ENCODE measurements around the gene SLC24A3.

The SLC24A3 gene

GRCh38 chr20:19244291-19244690 is 31.8 kb downstream of the SLC24A3 start:
- DNase-seq, result no peak

GRCh38 chr20:19249106-19249879 is 36.9 kb downstream of the SLC24A3 start:
- no peak for DNase-seq

DNA sequence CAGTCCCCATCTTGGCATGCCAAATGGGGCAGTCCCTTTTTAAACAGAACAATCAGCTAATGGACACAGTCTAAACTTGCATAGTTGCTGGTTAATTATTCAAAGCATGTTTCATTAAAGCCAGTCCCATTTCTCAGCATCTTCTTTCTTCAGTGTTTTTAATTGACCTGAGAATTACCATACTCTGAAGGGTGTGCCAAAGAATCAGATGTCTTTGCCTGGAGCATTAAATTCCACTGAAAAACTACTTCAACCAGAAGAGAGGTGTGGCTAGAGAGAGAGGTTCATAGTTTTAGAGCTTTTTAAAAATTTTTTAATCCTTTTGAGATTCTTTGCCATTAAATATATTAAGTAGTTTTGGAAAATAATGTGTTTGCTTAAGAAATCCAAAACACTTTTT is 37.9 kb downstream of the SLC24A3 start:
- no peak for DNase-seq

DNA sequence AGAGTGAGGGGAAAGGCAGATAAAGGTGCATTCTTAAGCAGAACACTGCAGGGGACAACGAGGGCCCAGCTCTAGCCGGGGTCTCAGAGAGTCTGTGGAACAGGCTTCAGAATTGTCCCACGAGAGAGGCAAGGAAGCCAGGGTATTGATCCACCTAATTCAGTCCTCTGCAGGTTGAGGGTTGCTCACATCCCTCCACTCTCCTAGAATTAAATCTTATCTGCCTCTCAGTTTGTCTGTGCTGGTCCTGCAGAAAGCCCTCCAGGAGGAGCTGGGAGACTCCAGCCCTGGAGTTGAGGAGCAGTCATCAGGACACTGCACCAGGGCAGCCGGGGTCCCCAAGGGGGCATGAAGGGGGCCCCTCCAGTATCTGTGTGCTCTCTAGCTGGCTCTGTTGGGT is 39.1 kb downstream of the SLC24A3 start:
- no peak for DNase-seq

- no peak for DNase-seq
Observed at GRCh38 chr20:19251958-19252357, 39.5 kb downstream of the SLC24A3 start.

DNA sequence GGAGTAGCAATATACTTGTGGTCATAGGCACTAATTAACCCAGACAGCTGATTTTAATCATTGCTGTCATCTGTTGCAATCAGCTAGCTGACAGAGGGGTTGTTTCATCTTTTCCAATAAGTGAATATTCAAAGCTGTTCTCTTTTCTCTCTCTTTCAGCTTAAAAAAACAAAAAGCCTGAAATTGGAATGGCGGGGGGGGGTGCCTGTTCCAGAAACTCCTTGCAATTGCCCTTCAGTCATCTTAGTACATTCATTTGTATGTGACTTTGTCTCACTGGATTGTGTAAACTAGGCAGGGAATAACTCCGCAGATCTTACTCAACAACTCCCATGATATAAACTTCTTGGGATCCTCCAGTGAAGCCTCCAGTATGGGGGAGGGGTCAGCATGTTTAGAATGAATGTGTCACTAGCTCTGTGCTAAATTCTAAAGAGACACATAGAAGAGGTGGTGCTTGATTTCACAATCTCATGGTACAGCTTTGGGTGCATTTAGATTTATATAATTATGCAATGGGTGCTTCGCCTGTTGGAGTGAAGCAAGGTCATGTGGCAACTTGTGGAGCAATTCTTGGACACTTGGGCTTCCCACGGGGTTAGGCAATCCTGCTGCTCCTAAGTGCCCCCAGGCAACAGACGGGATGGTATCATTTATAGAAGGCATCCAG is 40.1 kb downstream of the SLC24A3 start:
- no peak for DNase-seq

GRCh38 chr20:19253316-19253715 is 40.9 kb downstream of the SLC24A3 start:
- DNase-seq, result no peak

- DNase-seq, result no peak
Observed at GRCh38 chr20:19253916-19254820, 41.7 kb downstream of the SLC24A3 start.

DNA sequence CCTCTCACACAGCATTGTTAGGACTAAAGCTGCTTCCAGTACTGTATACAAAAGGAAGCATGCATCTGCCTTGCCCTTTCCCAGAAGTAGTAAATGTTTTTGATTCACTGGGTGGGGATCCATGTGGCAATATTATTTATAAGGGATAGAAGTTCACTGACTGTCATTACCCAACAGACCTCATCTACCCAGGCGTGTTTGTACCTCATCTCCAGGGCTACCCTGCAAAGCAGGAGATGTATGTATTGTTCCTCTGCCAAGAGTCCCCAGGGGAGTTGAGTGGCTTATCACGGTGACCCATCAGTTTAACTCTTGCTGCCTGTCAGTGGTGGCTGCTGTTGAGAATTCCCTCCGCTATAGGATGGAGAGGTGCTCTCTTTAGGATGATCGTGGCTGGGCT is 42.5 kb downstream of the SLC24A3 start:
- no peak for DNase-seq

GRCh38 chr20:19256085-19256484 is 43.6 kb downstream of the SLC24A3 start:
- no peak for DNase-seq

GRCh38 chr20:19256906-19257595 is 44.6 kb downstream of the SLC24A3 start:
- DNase-seq, result no peak

DNA sequence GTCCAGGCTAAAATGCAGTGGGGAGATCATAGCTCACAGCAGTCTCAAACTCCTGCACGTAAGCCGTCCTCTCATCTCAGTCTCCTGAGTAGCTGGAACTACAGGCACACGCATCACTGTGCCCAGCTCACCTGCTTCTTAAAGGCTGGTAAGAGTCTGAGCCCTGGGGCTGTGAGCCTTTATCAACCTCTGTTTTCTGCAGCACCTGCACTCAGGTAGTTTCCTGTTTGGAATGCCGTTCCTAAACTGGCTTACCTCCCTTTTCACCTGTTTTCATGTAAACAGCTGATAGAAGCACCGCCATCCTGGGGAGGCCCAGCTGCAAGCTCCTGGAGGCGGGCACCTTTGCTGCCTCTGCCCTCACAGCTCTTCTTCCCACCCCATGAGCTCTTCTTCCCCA is 45.4 kb downstream of the SLC24A3 start:
- no peak for DNase-seq

GRCh38 chr20:19259141-19259591 is 46.7 kb downstream of the SLC24A3 start:
- DNase-seq, result no peak

DNA sequence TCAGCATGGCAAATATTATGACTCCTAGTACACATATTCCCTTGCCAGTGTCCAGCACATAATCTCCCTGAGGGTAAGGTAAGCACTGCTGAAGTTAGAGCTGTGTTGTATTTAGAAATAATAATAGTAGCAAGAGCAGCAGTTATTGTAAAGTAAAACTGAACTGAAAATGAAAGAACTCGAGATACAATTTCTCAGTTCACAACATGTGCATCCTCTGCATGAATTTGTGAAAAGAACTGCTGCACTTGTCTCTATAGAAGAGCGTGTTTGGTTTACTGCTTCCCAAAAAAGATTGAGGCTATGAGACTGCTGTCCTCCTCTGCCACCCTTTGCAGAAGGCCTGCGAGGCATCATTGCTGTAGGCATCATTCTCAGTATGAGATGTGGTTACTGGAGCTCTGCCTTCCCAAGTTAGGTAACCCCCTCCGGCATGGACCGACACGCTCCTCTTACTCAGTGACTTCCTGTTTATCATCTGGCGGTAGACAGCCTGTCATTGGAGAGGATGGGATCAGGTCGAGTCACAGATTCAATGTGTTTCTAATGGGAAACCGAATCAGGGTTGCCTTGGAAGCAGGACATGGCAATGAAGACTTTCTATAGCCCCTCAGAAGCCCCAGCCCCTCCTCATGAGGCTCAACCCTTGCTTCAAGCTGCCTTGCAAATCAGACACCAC is 48.1 kb downstream of the SLC24A3 start:
- no peak for DNase-seq

DNA sequence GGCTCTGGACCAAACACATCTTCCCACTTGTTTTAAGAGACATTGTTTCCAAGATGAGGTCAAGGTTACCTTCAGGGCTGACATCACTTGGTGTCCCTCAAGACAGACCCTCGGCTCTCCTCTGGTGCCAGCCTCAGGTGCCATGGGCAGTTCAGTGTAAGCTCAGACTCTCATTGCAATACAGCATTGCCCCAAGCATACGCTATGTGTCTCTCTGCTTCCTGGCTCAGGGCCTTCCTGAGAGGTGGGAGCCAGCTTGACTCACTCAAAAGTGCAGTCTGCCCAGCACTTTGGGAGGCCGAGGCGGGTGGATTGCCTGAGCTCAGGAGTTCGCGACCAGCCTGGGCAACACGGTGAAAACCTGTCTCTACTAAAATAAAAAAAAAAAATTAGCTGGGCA is 51.7 kb downstream of the SLC24A3 start:
- DNase-seq, result no peak

GRCh38 chr20:19265646-19266374 is 53.4 kb downstream of the SLC24A3 start:
- no peak for DNase-seq

- DNase-seq, result no peak
Observed at GRCh38 chr20:19268426-19268825, 56.0 kb downstream of the SLC24A3 start.

DNA sequence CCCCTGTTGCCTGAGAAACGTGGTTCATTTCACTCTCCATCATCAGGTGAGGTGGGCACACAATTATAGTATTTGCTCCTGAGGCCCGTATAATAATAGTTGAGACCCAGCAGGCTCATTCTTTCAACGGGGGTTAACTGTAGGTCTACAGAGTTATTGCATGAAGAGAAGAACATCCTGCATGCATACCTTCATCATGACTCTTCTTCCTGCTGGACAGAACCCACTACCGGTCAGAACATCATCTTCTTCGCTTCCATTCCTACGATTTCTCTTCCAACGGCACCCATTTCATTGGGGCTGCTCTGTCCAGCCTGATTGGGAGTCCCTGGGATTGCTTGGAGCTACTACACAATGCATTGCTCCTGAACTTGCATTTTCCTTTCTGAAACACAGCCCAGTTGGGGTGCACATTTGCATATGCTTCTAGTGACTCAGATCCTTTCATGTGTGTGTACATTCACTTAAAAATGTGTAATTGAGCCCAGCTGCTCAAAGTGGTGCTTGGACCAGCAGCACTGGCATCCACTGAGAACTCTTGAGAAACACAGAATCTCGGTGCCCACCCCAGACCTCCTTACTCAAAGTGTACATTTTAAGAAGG is 57.4 kb downstream of the SLC24A3 start:
- DNase-seq, result no peak

GRCh38 chr20:19271879-19272651 is 59.6 kb downstream of the SLC24A3 start:
- no peak for DNase-seq

GRCh38 chr20:19272976-19273654 is 60.7 kb downstream of the SLC24A3 start:
- DNase-seq, result no peak

Measured in left hindlimb (tissue), 1 donor.